Tibial nerve (tissue), 3 donors: ENCODE data around the gene TMIGD2.

Source experiments
- CTCF ChIP-seq, 5 experiments: fragments of 200-600 bp in 3 of 5; fragments of 450-650 bp in 2 of 5; sonication (generic) in 3 of 5; IDR thresholded peaks; one replicate each; pipeline ENCODE4 v1.5.1; 2016 to 2019; ENCODE audit warnings: antibody characterized with exemption in 5 of 5, mild to moderate bottlenecking in 3 of 5, moderate library complexity in 2 of 5
- POLR2A ChIP-seq, 2 donors: fragments of 450-650 bp; IDR thresholded peaks; one replicate each; pipeline ENCODE4 v1.6.1; 2017; ENCODE audit warnings: antibody characterized with exemption in 2 of 2, mild to moderate bottlenecking in 2 of 2, moderate library complexity in 2 of 2

GRCh38 chr19:4268816-4269430, 33.3 kb downstream of the TMIGD2 start:
- TF ChIP-seq CTCF (IDR thresholded peaks at IDR 0.05) (no peak), POLR2A (IDR thresholded peaks at IDR 0.05) (no peak)
